ENCODE measurements around the gene SSH2. TPM values are rescaled to one million over a fixed set of nuclear protein-coding genes. Genes with fewer than 3 reads are reported as not detected.

The SSH2 gene
- polyA plus RNA-seq, 1 experiment = 24.1 TPM

DNA sequence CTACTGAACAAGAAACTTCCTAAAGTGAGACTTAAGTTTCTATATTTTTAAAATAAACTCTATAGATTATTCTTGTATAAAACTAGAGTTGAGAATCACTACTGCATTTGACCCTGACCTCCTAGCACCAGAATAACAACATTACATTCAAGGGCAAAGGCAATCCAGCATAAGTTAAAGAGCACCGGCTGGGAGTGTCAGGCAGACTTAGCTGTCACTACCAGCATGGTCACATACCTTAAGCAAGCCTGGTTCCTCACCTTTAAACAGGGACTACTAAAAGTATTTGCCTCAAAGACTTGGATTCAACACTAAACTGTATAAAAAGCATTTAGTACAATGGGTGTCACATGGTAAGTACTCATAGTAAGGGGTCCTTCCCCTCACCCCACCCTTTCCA, 90.4 kb downstream of the SSH2 start:
- ChIA-PET POLR2A (interaction anchor here (0.6 kb wide), 1 partner anchor 10 kb away, joined by 11 read pairs; no protein-coding TSS in a partner anchor), CTCF (interaction anchor here (0.6 to 1.6 kb wide), 3 partner anchors 28 to 265 kb away, joined by 3 to 10 read pairs (median 4); no protein-coding TSS in a partner anchor)
- Histone ChIP-seq H3K4me3 (ENCODE audit: low read depth, low read length) (no peak overlapping the region), H3K27me3 (ENCODE audit: control insufficient read depth, insufficient read depth, low read length) (no peaks in the 10 kb centered on the region), H3K27ac (ENCODE audit: low read depth, low read length) (no peak overlapping the region), H3K9me3 (ENCODE audit: control insufficient read depth, insufficient read depth, low read length) (no peaks in the 10 kb centered on the region; the same call in 1 of the 2 replicates)
- TF ChIP-seq, protein P1, sequence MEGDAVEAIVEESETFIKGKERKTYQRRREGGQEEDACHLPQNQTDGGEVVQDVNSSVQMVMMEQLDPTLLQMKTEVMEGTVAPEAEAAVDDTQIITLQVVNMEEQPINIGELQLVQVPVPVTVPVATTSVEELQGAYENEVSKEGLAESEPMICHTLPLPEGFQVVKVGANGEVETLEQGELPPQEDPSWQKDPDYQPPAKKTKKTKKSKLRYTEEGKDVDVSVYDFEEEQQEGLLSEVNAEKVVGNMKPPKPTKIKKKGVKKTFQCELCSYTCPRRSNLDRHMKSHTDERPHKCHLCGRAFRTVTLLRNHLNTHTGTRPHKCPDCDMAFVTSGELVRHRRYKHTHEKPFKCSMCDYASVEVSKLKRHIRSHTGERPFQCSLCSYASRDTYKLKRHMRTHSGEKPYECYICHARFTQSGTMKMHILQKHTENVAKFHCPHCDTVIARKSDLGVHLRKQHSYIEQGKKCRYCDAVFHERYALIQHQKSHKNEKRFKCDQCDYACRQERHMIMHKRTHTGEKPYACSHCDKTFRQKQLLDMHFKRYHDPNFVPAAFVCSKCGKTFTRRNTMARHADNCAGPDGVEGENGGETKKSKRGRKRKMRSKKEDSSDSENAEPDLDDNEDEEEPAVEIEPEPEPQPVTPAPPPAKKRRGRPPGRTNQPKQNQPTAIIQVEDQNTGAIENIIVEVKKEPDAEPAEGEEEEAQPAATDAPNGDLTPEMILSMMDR (IDR thresholded peaks at IDR 0.05; ENCODE audit: low read depth, low read length) = no peak
- DNase-seq (ENCODE audit: low read depth, low spot score) = no peak

DNA sequence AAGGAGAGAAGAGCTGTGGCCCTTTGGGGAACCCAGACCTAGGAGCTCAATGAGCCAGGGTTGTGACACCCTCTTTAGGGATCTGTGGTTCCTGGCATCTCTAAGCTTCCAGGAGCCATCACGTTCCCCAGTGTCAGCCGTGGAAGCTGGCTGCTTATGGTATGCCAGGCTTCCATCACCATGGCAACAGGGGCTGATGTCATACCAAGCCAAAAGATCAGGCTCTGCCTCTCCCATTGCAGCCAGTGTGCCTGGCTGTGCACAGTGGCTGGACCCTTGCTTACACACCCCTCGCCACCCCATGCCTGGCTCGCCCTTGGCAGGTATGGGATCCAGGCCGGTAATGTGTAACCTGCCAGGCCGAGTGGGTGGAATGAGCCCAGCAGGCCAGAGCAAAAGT, 91.1 kb downstream of the SSH2 start:
- TF ChIP-seq, protein P1 (IDR thresholded peaks at IDR 0.05; ENCODE audit: low read depth, low read length) = no peak
- Histone ChIP-seq H3K4me3 (ENCODE audit: low read depth, low read length) (no peak overlapping the region), H3K9me3 (ENCODE audit: control insufficient read depth, insufficient read depth, low read length) (no peaks in the 10 kb centered on the region; the same call in 1 of the 2 replicates), H3K27ac (ENCODE audit: low read depth, low read length) (no peak overlapping the region), H3K27me3 (ENCODE audit: control insufficient read depth, insufficient read depth, low read length) (no peaks in the 10 kb centered on the region)
- no peak for DNase-seq (ENCODE audit: low read depth, low spot score)
- ChIA-PET POLR2A (no interaction called here), CTCF (interaction anchor here (1.6 kb wide), 1 partner anchor 31 kb away, joined by 10 read pairs; no protein-coding TSS in a partner anchor)

DNA sequence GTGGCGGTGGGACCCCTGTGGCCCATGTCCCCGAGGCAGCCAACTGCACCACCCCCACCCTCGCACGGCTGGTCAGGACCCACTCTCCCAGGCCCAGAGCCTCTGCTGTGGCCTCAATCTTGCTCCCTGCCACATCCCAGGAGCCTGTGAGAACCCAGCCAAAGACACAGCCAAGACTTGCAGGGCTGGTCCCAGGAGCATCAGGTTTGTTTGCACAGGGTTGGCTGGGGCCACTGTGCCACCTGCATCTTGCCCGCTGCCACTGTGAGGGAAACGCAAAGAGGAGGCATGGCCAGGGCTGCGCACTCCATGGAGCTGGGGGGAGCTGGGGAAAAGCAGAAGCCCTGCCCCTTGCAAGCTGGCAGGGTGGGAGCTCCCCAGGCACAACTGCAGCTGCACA, 92.5 kb downstream of the SSH2 start:
- DNase-seq (ENCODE audit: low read depth, low spot score) = no peak
- TF ChIP-seq, protein P1 (IDR thresholded peaks at IDR 0.05; ENCODE audit: low read depth, low read length) = no peak
- ChIA-PET CTCF (no interaction called here), POLR2A (no interaction called here)
- Histone ChIP-seq H3K27ac (ENCODE audit: low read depth, low read length) (no peak overlapping the region), H3K27me3 (ENCODE audit: control insufficient read depth, insufficient read depth, low read length) (no peaks in the 10 kb centered on the region), H3K9me3 (ENCODE audit: control insufficient read depth, insufficient read depth, low read length) (no peaks in the 10 kb centered on the region; the same call in 1 of the 2 replicates), H3K4me3 (ENCODE audit: low read depth, low read length) (no peak overlapping the region)

DNA sequence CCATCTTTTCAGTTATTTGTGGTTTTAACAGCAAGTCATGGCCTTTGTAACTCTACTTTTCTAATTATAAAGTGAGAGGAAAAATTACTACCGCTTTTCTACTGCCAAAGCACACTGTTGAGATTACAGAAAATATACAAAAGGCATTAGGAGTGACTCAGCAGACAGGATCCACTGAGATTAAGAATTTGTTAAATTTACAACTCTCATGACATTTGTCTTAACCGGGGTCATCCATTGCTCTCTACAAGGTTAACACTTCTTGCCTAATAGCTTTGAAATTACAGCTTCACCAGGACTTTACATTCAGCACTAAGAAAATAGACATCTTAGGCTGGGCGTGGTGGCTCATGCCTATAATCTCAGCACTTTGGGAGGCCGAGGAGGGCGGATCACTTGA, 93.4 kb downstream of the SSH2 start:
- POLR2A ChIA-PET = no interaction called here
- H3K27ac ChIP-seq (ENCODE audit: low read depth, low read length) = no peak overlapping the region
- CTCF ChIA-PET = no interaction called here

More for the DNA sequence above, 93.4 kb downstream of the SSH2 start:
- Histone ChIP-seq H3K27me3 (ENCODE audit: control insufficient read depth, insufficient read depth, low read length) (no peaks in the 10 kb centered on the region), H3K4me3 (ENCODE audit: low read depth, low read length) (no peak overlapping the region), H3K9me3 (ENCODE audit: control insufficient read depth, insufficient read depth, low read length) (no peaks in the 10 kb centered on the region; the same call in 1 of the 2 replicates)
- TF ChIP-seq, protein P1 (IDR thresholded peaks at IDR 0.05; ENCODE audit: low read depth, low read length) = no peak
- no peak for DNase-seq (ENCODE audit: low read depth, low spot score)

Measured in AG04450 (cell line).